GM23338 (cell line): ENCODE measurements around the gene TNNT2. TPM values are rescaled to one million over a fixed set of nuclear protein-coding genes. Genes with fewer than 3 reads are reported as not detected.
A peak's percentile ranks its signal among the peaks of the same experiment; 100 is the strongest.

ENCODE experiments used
- ATAC-seq: fragments of 200-7000 bp; cut with Tn5 transposase; 3 replicates; pipeline ENCODE4 v1.9.1; 2020
- DNase-seq: peaks from one replicate; pipeline ENCODE4 v3.0.0-alpha.2; 2015; ENCODE audit warnings: low spot score
- H2AFZ ChIP-seq: fragments of 200-600 bp; sonication (generic); 2 replicates; pipeline ENCODE4 v1.8.0; 2016; ENCODE audit warnings: antibody characterized with exemption, mild to moderate bottlenecking, moderate library complexity
- H3F3A ChIP-seq: fragments of 200-600 bp; sonication (generic); replicated peaks from 2 replicates; pipeline ENCODE4 v1.8.0; 2017; ENCODE audit warnings: antibody characterized with exemption, mixed run types, low read depth
- H3K27ac ChIP-seq: fragments of 200-600 bp; sonication (generic); 2 replicates; pipeline ENCODE4 v1.6.1; 2016; ENCODE audit warnings: low read depth
- H3K27me3 ChIP-seq: fragments of 200-600 bp; sonication (generic); 2 replicates; pipeline ENCODE4 v1.8.0; 2016; ENCODE audit warnings: mild to moderate bottlenecking, mixed run types, moderate library complexity; ENCODE audit not compliant: insufficient read depth
- H3K36me3 ChIP-seq: fragments of 200-600 bp; sonication (generic); 2 replicates; pipeline ENCODE4 v1.8.0; 2016; ENCODE audit warnings: mild to moderate bottlenecking; ENCODE audit not compliant: insufficient read depth
- H3K4me1 ChIP-seq: fragments of 200-600 bp; sonication (generic); 2 replicates; pipeline ENCODE4 v1.8.0; 2016; ENCODE audit warnings: mild to moderate bottlenecking, moderate library complexity; ENCODE audit not compliant: insufficient read depth
- H3K4me2 ChIP-seq: fragments of 200-600 bp; sonication (generic); 2 replicates; pipeline ENCODE4 v1.7.1; 2017; ENCODE audit warnings: mixed run types
- H3K4me3 ChIP-seq: fragments of 200-600 bp; sonication (generic); 2 replicates; pipeline ENCODE4 v1.6.1; 2016; ENCODE audit warnings: mixed run types
- H3K79me2 ChIP-seq: fragments of 200-600 bp; sonication (generic); replicated peaks from 2 replicates; pipeline ENCODE4 v1.8.0; 2017; ENCODE audit warnings: mild to moderate bottlenecking; ENCODE audit not compliant: insufficient read depth
- H3K9me2 ChIP-seq: fragments of 200-600 bp; sonication (generic); 2 replicates; pipeline ENCODE4 v1.8.0; 2017; ENCODE audit not compliant: insufficient read depth
- H4K20me1 ChIP-seq: fragments of 200-600 bp; sonication (generic); replicated peaks from 2 replicates; pipeline ENCODE4 v1.8.0; 2017; ENCODE audit warnings: mild to moderate bottlenecking; ENCODE audit not compliant: insufficient read depth
- H3K27ac Mint-ChIP-seq: 2 replicates; pipeline ENCODE4 v1.8.0; 2020; ENCODE audit warnings: inconsistent platforms, mild to moderate bottlenecking, moderate library complexity, mixed read lengths
- H3K27me3 Mint-ChIP-seq: 3 replicates; pipeline ENCODE4 v1.8.0; 2022; ENCODE audit warnings: low read depth, mild to moderate bottlenecking, moderate library complexity, mixed read lengths, inconsistent platforms; ENCODE audit not compliant: insufficient read depth, poor library complexity
- H3K36me3 Mint-ChIP-seq: 3 replicates; pipeline ENCODE4 v1.8.0; 2021; ENCODE audit warnings: low read depth, mild to moderate bottlenecking, inconsistent platforms, moderate library complexity, mixed read lengths
- H3K4me1 Mint-ChIP-seq: 3 replicates; pipeline ENCODE4 v1.8.0; 2020; ENCODE audit warnings: mild to moderate bottlenecking, inconsistent platforms, mixed read lengths
- H3K4me3 Mint-ChIP-seq: 3 replicates; pipeline ENCODE4 v1.8.0; 2021; ENCODE audit warnings: moderate library complexity, mild to moderate bottlenecking, inconsistent platforms, mixed read lengths
- H3K9me3 Mint-ChIP-seq: 3 replicates; pipeline ENCODE4 v1.8.0; 2020; ENCODE audit warnings: moderate library complexity, mild to moderate bottlenecking, inconsistent platforms, mixed read lengths
- CREB1 ChIP-seq: fragments of 250-450 bp; sonication (Bioruptor Pico); IDR thresholded peaks from 2 replicates; pipeline ENCODE4 v1.5.0; 2020; ENCODE audit warnings: low read depth, mild to moderate bottlenecking, moderate library complexity
- CTCF ChIP-seq, 2 experiments: fragments of 200-600 bp in 1 of 2; sonication (generic) in 1 of 2; conservative IDR thresholded peaks; 2 replicates each; pipeline versions ENCODE4 v1.5.1 to v1.6.1; 2016 to 2017; ENCODE audit warnings: antibody characterized with exemption in 2 of 2, low read depth in 2 of 2, mild to moderate bottlenecking in 2 of 2, moderate library complexity in 1 of 2
- ETS1 ChIP-seq: IDR thresholded peaks from 2 replicates; pipeline ENCODE4 v1.6.1; 2016; ENCODE audit warnings: antibody characterized with exemption
- EZH2 ChIP-seq: fragments of 200-600 bp; sonication (generic); IDR thresholded peaks from one replicate; pipeline ENCODE4 v1.8.0; 2017; ENCODE audit warnings: antibody characterized with exemption, mild to moderate bottlenecking, low read depth; ENCODE audit not compliant: unreplicated experiment
- EZH2phosphoT487 ChIP-seq: fragments of 200-600 bp; sonication (generic); IDR thresholded peaks from one replicate; pipeline ENCODE4 v1.8.1; 2018; ENCODE audit warnings: antibody characterized with exemption; ENCODE audit not compliant: unreplicated experiment
- JUNB ChIP-seq: IDR thresholded peaks from one replicate; pipeline ENCODE4 v1.6.1; 2016; ENCODE audit warnings: antibody characterized with exemption; ENCODE audit not compliant: unreplicated experiment
- NANOG ChIP-seq: IDR thresholded peaks from 2 replicates; pipeline ENCODE4 v1.6.1; 2016; ENCODE audit warnings: antibody characterized with exemption, borderline replicate concordance
- POLR2AphosphoS5 ChIP-seq: IDR thresholded peaks from 2 replicates; pipeline ENCODE4 v1.6.1; 2016; ENCODE audit warnings: antibody characterized with exemption, low read depth
- REST ChIP-seq: IDR thresholded peaks from one replicate; pipeline ENCODE4 v1.6.1; 2018; ENCODE audit warnings: antibody characterized with exemption; ENCODE audit not compliant: unreplicated experiment
- STAT1 ChIP-seq: IDR thresholded peaks from one replicate; pipeline ENCODE4 v1.6.1; 2016; ENCODE audit warnings: antibody characterized with exemption; ENCODE audit not compliant: unreplicated experiment
- ZNF114 ChIP-seq: fragments of 250-450 bp; sonication (Bioruptor Pico); IDR thresholded peaks from 2 replicates; pipeline ENCODE4 v1.5.0; 2020; ENCODE audit warnings: mild to moderate bottlenecking, moderate library complexity
- ZNF331 ChIP-seq: fragments of 250-450 bp; sonication (Bioruptor Pico); IDR thresholded peaks from 2 replicates; pipeline ENCODE4 v1.5.0; 2020; ENCODE audit warnings: low read depth, mild to moderate bottlenecking, moderate library complexity
- ZNF462 ChIP-seq: fragments of 250-450 bp; sonication (Bioruptor Pico); IDR thresholded peaks from 2 replicates; pipeline ENCODE4 v1.5.0; 2020; ENCODE audit warnings: mild to moderate bottlenecking, moderate library complexity
- polyA plus RNA-seq: library from polyadenylated mRNA; unstranded; fragments of >200 nt; fragmentation: Nextera tagmentation; extraction: Ambion mirVana; gene quantifications from 2 replicates; pipeline ENCODE4 v1.2.1, GENCODE V29; 2016
- total RNA-seq: library from RNA; depleted of rRNA; stranded (reverse); fragments of >200 nt; shearing (Covaris generic); gene quantifications from 2 replicates; pipeline ENCODE4 v1.2.3, GENCODE V29; 2014

TNNT2 gene
- total and polyA plus RNA-seq, 2 experiments from 2014 or later: 7.5 to 19.1 TPM

- Histone ChIP-seq H2AFZ (no peak overlapping the region), H3K4me3 (peak overlapping the region; percentile 11; the same call in 1 of the 2 replicates), H3K4me2 (peak overlapping the region; percentile 39), H3K27me3 (no peaks in the 10 kb centered on the region), H3K27ac (peak overlapping the region; percentile 98), H4K20me1 (no peaks in the 10 kb centered on the region), H3K36me3 (no peaks in the 10 kb centered on the region), H3F3A (peaks cover 15% of the 10 kb centered on the region; the same call in 1 of the 2 replicates), H3K4me1 (peaks cover 37% of the 10 kb centered on the region), H3K79me2 (no peaks in the 10 kb centered on the region), H3K9me2 (0 out of 2 replicates have a peak, but pooled peaks cover 7% of the 10 kb centered on the region)
- Mint-ChIP-seq H3K27me3 (peaks cover 18% of the 10 kb centered on the region), H3K36me3 (peaks cover 2% of the 10 kb centered on the region; the same call in 1 of the 3 replicates), H3K27ac (peak overlapping the region; percentile 98), H3K4me3 (peak overlapping the region; percentile 64), H3K4me1 (peaks cover 68% of the 10 kb centered on the region), H3K9me3 (no peaks in the 10 kb centered on the region)
- no peak for DNase-seq
- TF ChIP-seq ZNF331 (CRISPR knock-in tag) (no peak), ETS1 (no peak), ZNF114 (CRISPR knock-in tag) (no peak), JUNB (no peak), STAT1 (no peak), EZH2phosphoT487 (no peak), ZNF462 (CRISPR knock-in tag) (no peak), CREB1 (CRISPR knock-in tag) (no peak), CTCF (conservative IDR thresholded peaks at IDR 0.05; ENCODE audit: low read depth in 2 of 2) (no peak), NANOG (no peak), EZH2 (no peak), POLR2AphosphoS5 (no peak), REST (no peak)
- ATAC-seq: no peak
Measured at GRCh38 chr1:201376107-201376463, 1.4 kb downstream of the TNNT2 start.
